Esophagus muscularis mucosa (tissue), 4 donors: Measurements from ENCODE around the gene TES. TPM values are rescaled to one million over a fixed set of nuclear protein-coding genes. Genes with fewer than 3 reads are reported as not detected.

Experiments used
- DNase-seq: peaks from one replicate; pipeline ENCODE4 v3.0.0-alpha.2; 2017; ENCODE audit errors: extremely low spot score
- H3K27ac ChIP-seq, 4 donors: fragments of 200-600 bp; sonication (generic); replicated peaks in 1 of 4; 1 replicate in 3 of 4; 2 replicates in 1 of 4; pipeline ENCODE4 v1.5.1; 2016 to 2019; ENCODE audit warnings: mild to moderate bottlenecking in 1 of 4
- H3K27me3 ChIP-seq, 4 donors: fragments of 200-600 bp; sonication (generic); one replicate each; pipeline versions ENCODE4 v1.5.1 to v1.6.0; 2016 to 2019
- H3K36me3 ChIP-seq, 4 donors: fragments of 200-600 bp; sonication (generic); one replicate each; pipeline ENCODE4 v1.5.1; 2016 to 2019
- H3K4me1 ChIP-seq, 4 donors: fragments of 200-600 bp; sonication (generic); one replicate each; pipeline ENCODE4 v1.5.1; 2016 to 2019
- H3K4me3 ChIP-seq, 4 donors: fragments of 200-600 bp; sonication (generic); 1 replicate in 2 of 4; 2 replicates in 2 of 4; pipeline ENCODE4 v1.5.1; 2016 to 2019; ENCODE audit warnings: mild to moderate bottlenecking in 4 of 4, moderate library complexity in 1 of 4
- H3K9me3 ChIP-seq, 4 donors: fragments of 200-600 bp; sonication (generic); 1 replicate in 3 of 4; 2 replicates in 1 of 4; pipeline ENCODE4 v1.5.1; 2016 to 2019
- EP300 ChIP-seq: sonication (generic); formaldehyde crosslinking; IDR thresholded peaks from one replicate; pipeline ENCODE4 v1.6.1; 2017; ENCODE audit warnings: antibody characterized with exemption
- POLR2A ChIP-seq: fragments of 450-650 bp; IDR thresholded peaks from one replicate; pipeline ENCODE4 v1.6.1; 2017; ENCODE audit warnings: antibody characterized with exemption, moderate library complexity, mild to moderate bottlenecking, low read depth
- POLR2AphosphoS5 ChIP-seq, 2 donors: sonication (generic); formaldehyde crosslinking; IDR thresholded peaks; one replicate each; pipeline ENCODE4 v1.6.1; 2017; ENCODE audit warnings: antibody characterized with exemption in 2 of 2
- WGBS: methylation state at CpG from one replicate; pipeline ENCODE4 v1.1.5; 2018; 5-methylcytosine and 5-hydroxymethylcytosine counted together
- intact Hi-C: fragments of 100-400 bp; cut with DNase I; formaldehyde crosslinking; loops from one replicate; pipeline ENCODE4 v1.15.1; 2023
- total RNA-seq, 4 donors: library from RNA; depleted of rRNA; stranded (reverse); fragments of >200 nt; gene quantifications; one replicate each; pipeline versions ENCODE4 v1.1.0 to v1.2.1, GENCODE V29; 2016
- TF ChIP-seq, protein P1 (sequence below), 3 experiments: fragments of 200-600 bp in 2 of 3; fragments of 450-650 bp in 1 of 3; sonication (generic) in 2 of 3; IDR thresholded peaks; one replicate each; pipeline ENCODE4 v1.5.1; 2017 to 2019; ENCODE audit warnings: antibody characterized with exemption in 3 of 3, mild to moderate bottlenecking in 2 of 3, moderate library complexity in 1 of 3

The TES gene
- total RNA-seq, 4 donors from 2014 or later = 213 to 356 (median 265) TPM

GRCh38 chr7:116259871-116260440 is 49.6 kb downstream of the TES start:
- H3K4me1 ChIP-seq = peaks cover 5 to 21% (median 12%) of the 10 kb centered on the region in 4 donors
- intact Hi-C loops = loop anchor here (2.0 to 5.0 kb wide), 3 partner anchors 265 to 547 kb away; partner anchors contain the start of gene CAV1
- no peak overlapping the region for H3K4me3 ChIP-seq
- DNase-seq = no peak
- no peak overlapping the region for H3K27ac ChIP-seq
- 69% methylated on average over 5 of the region's 5 CpGs for WGBS
- no peaks in the 10 kb centered on the region for H3K27me3 ChIP-seq
- peaks cover 0 to 17% (median 14%) of the 10 kb centered on the region in 4 donors for H3K36me3 ChIP-seq
- TF ChIP-seq, protein P1, sequence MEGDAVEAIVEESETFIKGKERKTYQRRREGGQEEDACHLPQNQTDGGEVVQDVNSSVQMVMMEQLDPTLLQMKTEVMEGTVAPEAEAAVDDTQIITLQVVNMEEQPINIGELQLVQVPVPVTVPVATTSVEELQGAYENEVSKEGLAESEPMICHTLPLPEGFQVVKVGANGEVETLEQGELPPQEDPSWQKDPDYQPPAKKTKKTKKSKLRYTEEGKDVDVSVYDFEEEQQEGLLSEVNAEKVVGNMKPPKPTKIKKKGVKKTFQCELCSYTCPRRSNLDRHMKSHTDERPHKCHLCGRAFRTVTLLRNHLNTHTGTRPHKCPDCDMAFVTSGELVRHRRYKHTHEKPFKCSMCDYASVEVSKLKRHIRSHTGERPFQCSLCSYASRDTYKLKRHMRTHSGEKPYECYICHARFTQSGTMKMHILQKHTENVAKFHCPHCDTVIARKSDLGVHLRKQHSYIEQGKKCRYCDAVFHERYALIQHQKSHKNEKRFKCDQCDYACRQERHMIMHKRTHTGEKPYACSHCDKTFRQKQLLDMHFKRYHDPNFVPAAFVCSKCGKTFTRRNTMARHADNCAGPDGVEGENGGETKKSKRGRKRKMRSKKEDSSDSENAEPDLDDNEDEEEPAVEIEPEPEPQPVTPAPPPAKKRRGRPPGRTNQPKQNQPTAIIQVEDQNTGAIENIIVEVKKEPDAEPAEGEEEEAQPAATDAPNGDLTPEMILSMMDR (IDR thresholded peaks at IDR 0.05) = no peak
- no peak for TF ChIP-seq EP300
- no peak for TF ChIP-seq POLR2A
- no peak for TF ChIP-seq POLR2AphosphoS5 (IDR thresholded peaks at IDR 0.05)
- H3K9me3 ChIP-seq = no peaks in the 10 kb centered on the region

GRCh38 chr7:116261904-116262303 is 51.6 kb downstream of the TES start:
- Histone ChIP-seq H3K27ac (no peak overlapping the region), H3K36me3 (peaks cover 0 to 14% (median 13%) of the 10 kb centered on the region in 4 donors), H3K4me1 (peaks cover 5 to 21% (median 15%) of the 10 kb centered on the region in 4 donors), H3K9me3 (no peaks in the 10 kb centered on the region), H3K27me3 (no peaks in the 10 kb centered on the region), H3K4me3 (no peak overlapping the region)
- WGBS = 94% methylated on average over 3 of the region's 3 CpGs
- TF ChIP-seq POLR2AphosphoS5 (IDR thresholded peaks at IDR 0.05) (no peak), POLR2A (no peak), EP300 (no peak)
- TF ChIP-seq, protein P1 (IDR thresholded peaks at IDR 0.05) = no peak
- DNase-seq = no peak
- intact Hi-C loops = no loop called here

DNA sequence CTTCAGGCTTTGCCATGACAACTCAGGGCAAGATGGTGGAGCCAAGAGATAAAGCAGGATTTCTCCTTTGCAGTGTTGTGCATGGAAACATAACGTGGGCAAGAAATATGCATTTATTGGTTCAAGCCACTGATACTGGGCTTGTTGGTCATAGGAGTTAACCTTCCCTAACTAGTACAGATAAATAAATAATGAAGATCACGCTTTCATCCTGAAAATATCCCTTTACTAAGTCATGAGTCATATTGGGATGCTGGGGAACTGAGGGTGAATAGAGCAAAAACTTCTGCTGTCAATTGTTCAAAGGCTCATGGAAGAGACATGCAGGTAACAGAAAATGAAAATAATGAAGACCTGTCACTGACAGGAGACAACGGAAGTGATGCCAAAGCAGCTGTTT is 55.5 kb downstream of the TES start:
- no peak overlapping the region for H3K4me3 ChIP-seq
- intact Hi-C loops = no loop called here
- H3K9me3 ChIP-seq = no peaks in the 10 kb centered on the region
- no peak overlapping the region for H3K27ac ChIP-seq
- no peaks in the 10 kb centered on the region for H3K36me3 ChIP-seq
- TF ChIP-seq, protein P1 (IDR thresholded peaks at IDR 0.05) = no peak
- TF ChIP-seq POLR2AphosphoS5 (IDR thresholded peaks at IDR 0.05) (no peak), POLR2A (no peak), EP300 (no peak)
- H3K4me1 ChIP-seq = peaks cover 11 to 40% (median 30%) of the 10 kb centered on the region in 4 donors
- WGBS = 80% methylated on average over 3 of the region's 3 CpGs
- no peaks in the 10 kb centered on the region for H3K27me3 ChIP-seq
- no peak for DNase-seq

DNA sequence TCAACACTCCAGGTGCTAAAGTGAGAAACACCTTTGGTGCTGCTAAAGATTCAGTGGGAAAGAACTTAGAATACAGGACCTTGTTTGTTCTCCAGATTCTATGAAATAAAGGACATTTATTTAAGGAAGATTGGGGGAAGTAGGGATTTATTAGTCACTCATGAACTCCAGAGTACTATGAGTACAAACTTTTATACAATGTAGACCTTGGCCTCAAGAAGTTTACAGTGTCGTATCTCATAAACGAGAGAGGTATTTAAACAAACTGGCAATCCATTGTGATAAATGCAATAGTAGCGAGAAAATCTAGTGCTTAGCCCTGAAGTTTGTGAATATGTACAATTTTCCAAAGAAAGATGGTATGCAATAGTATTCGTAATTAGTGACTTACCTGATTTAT is 59.1 kb downstream of the TES start:
- H3K36me3 ChIP-seq = no peaks in the 10 kb centered on the region
- TF ChIP-seq POLR2A = no peak
- no peak for TF ChIP-seq POLR2AphosphoS5 (IDR thresholded peaks at IDR 0.05)
- no peak for TF ChIP-seq EP300
- TF ChIP-seq, protein P1 (IDR thresholded peaks at IDR 0.05) = no peak
- 60% methylated on average over 4 of the region's 4 CpGs for WGBS
- no peaks in the 10 kb centered on the region for H3K27me3 ChIP-seq
- DNase-seq = no peak
- peaks cover 27 to 65% (median 53%) of the 10 kb centered on the region in 4 donors for H3K4me1 ChIP-seq
- no peaks in the 10 kb centered on the region for H3K9me3 ChIP-seq
- intact Hi-C loops = no loop called here
- peak overlapping the region; percentile 79 to 84 (median 80) for H3K27ac ChIP-seq
- no peak overlapping the region for H3K4me3 ChIP-seq
